WI38 (cell line): ENCODE data around the gene RAPGEF4.

Source experiments
- H3K4me3 ChIP-seq: 2 replicates; pipeline ENCODE4 v1.5.1; 2011; ENCODE audit warnings: low read depth, mild to moderate bottlenecking, control low read depth, low read length
- CTCF ChIP-seq: IDR thresholded peaks from 2 replicates; pipeline ENCODE4 v1.5.1; 2012; ENCODE audit warnings: low read depth, mild to moderate bottlenecking, control low read depth, low read length

RAPGEF4 gene

GRCh38 chr2:172955587-172955986 is 219.9 kb downstream of the RAPGEF4 start:
- no peak for TF ChIP-seq CTCF
- H3K4me3 ChIP-seq, result no peak overlapping the region

- no peak overlapping the region for H3K4me3 ChIP-seq
- TF ChIP-seq CTCF, result no peak
These were observed 222.1 kb downstream of the RAPGEF4 start for GRCh38 chr2:172957734-172958133.

DNA sequence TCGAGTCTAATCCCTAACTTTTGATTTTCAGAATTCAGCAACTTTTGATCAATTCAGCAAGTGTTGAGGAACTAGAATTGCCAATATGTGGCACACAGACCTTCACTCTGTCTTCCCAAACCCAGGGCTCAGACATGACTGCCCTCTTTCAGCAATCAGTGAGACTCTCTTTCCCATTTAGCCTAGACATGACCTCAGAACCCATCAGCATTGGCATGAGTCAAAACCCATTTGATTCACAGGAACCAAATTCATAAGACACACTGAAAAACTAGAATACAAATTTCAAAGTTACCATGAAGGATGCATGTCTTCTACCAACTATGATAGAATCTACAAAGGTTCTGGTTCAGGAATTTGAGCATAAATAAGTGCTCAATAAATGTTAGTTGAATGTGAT is 226.4 kb downstream of the RAPGEF4 start:
- no peak for TF ChIP-seq CTCF

GRCh38 chr2:172962824-172963223 is 227.2 kb downstream of the RAPGEF4 start:
- H3K4me3 ChIP-seq, result no peak overlapping the region
- TF ChIP-seq CTCF, result no peak

More for the DNA sequence above, 226.4 kb downstream of the RAPGEF4 start:
- H3K4me3 ChIP-seq, result no peak overlapping the region

DNA sequence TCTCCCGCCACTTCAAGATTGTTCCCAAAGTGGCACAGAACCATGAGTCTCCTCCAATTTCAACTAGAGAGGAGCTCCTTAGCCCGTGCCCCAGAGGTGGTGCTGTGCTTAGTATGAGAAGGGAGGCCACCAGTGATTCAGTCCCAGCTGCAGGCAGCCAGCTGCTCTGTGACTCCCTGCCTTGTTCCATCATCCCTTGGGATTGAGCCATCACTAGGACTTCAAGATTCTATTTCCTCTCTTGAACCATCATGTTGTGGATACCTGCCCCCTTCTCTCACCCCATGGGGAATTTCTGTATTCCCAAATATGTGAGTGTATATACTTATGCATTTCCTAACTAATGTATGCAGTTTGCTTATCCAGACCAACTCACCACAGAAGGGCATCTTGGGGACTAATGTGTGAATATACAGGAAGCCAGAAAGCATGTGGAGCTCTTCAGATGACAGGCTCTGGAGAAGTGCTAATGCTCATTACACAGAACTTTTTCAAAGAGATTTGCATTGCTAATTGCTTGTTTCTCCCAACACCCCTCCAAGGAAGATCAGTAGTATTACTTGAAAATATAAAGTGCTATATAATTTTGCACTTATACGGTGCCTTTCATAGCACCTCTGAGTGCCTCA is 229.0 kb downstream of the RAPGEF4 start:
- TF ChIP-seq CTCF, result no peak
- H3K4me3 ChIP-seq, result no peak overlapping the region

GRCh38 chr2:172965433-172966212 is 230.0 kb downstream of the RAPGEF4 start:
- no peak for TF ChIP-seq CTCF
- no peak overlapping the region for H3K4me3 ChIP-seq
